GM19455 (cell line): ENCODE measurements around the gene NRG3.
"Not testable (repeated sequence)": the region's sequence is repeated elsewhere in the genome, so short reads cannot be mapped to it uniquely, and the experiment has no call there.

Source experiments
- ATAC-seq: cut with Tn5 transposase; IDR thresholded peaks from one replicate; pipeline ENCODE4 v1.9.1; 2021; ENCODE audit not compliant: unreplicated experiment

NRG3 gene

GRCh38 chr10:82953331-82953730 is 1078.3 kb downstream of the NRG3 start:
- no peak for ATAC-seq

GRCh38 chr10:82953909-82954308 is 1078.9 kb downstream of the NRG3 start:
- ATAC-seq = no peak

GRCh38 chr10:82960421-82961060 is 1085.5 kb downstream of the NRG3 start:
- ATAC-seq = not testable (repeated sequence)

GRCh38 chr10:82961864-82962263 is 1086.9 kb downstream of the NRG3 start:
- no peak for ATAC-seq

- no peak for ATAC-seq
Observed at GRCh38 chr10:82966130-82966529, 1091.1 kb downstream of the NRG3 start.

- ATAC-seq = no peak
Observed at GRCh38 chr10:82968533-82968932, 1093.5 kb downstream of the NRG3 start.

GRCh38 chr10:82969405-82969804 is 1094.4 kb downstream of the NRG3 start:
- ATAC-seq = no peak

- ATAC-seq = no peak
Observed at GRCh38 chr10:82980321-82980720, 1105.3 kb downstream of the NRG3 start.

GRCh38 chr10:82981137-82981723 is 1106.2 kb downstream of the NRG3 start:
- no peak for ATAC-seq

GRCh38 chr10:82982110-82982608 is 1107.2 kb downstream of the NRG3 start:
- no peak for ATAC-seq

- no peak for ATAC-seq
Observed at GRCh38 chr10:82986216-82986615, 1111.2 kb downstream of the NRG3 start.

- not testable (repeated sequence) for ATAC-seq
Observed at GRCh38 chr10:83006479-83006878, 1131.5 kb downstream of the NRG3 start.

GRCh38 chr10:83007510-83007909 is 1132.5 kb downstream of the NRG3 start:
- no peak for ATAC-seq

GRCh38 chr10:83012866-83013265 is 1137.9 kb downstream of the NRG3 start:
- ATAC-seq = no peak

- no peak for ATAC-seq
Observed at GRCh38 chr10:83017076-83017867, 1142.3 kb downstream of the NRG3 start.

GRCh38 chr10:83023662-83024061 is 1148.7 kb downstream of the NRG3 start:
- ATAC-seq = no peak
